ENCODE data around the gene C1orf50.
A peak's percentile ranks its signal among the peaks of the same experiment; 100 is the strongest.
"Not testable (repeated sequence)": the region's sequence is repeated elsewhere in the genome, so short reads cannot be mapped to it uniquely, and the experiment has no call there.

The C1orf50 gene

DNA sequence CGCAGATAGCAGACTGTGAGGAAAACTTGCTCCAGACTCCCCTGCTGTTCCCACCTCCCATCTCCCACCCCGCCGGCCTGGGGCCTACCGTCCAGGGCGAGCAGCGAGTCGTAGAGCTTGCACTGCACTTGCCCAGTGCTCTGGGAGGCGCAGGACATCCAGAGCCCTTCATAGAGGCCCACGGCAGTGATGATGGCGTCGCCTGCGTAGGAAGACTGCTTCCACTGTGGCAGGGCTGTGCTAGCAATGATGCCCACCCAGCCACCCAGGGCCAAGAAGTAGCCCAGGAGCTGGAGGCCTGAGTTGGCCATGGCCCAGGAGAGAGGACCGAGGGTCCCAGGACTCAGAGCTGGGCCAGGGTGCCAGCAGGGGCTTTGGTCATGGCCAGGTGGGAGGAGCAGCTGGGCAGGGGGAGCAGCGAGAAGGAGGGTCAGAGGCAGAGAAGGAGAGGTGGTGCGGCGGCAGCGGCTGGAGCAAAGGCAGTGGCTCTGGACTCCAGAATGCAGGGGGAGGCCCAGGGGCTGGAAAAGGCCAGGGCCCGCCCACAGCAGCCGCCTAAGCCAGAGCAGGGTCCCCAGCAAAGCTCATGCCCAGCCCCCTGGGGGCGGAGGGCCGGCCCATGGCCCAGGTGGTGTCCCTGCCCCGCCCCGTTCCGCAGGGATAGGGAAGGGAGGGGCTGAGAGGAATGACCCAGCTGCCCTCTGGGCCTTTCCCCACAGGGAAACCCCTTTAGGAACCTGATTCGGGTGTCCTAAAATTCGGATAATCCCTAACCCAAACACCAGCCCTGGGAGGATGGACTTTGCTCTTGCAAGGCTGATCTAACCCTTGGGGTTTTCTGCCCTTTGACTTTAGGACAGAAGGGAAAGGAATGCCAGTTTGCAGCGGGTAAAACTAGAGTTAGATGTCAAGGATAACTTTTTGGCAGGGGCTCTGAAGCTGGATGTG is 27.0 kb upstream of the C1orf50 start, which contains the start of gene CLDN19:
Gene CLDN19 (minus strand): TSS at position 484 of the 948 bp plus-strand sequence. CDS start 173 bp downstream, at position 311.
- peak; percentile 96 for DNase-seq (ENCODE audit: low spot score)

DNA sequence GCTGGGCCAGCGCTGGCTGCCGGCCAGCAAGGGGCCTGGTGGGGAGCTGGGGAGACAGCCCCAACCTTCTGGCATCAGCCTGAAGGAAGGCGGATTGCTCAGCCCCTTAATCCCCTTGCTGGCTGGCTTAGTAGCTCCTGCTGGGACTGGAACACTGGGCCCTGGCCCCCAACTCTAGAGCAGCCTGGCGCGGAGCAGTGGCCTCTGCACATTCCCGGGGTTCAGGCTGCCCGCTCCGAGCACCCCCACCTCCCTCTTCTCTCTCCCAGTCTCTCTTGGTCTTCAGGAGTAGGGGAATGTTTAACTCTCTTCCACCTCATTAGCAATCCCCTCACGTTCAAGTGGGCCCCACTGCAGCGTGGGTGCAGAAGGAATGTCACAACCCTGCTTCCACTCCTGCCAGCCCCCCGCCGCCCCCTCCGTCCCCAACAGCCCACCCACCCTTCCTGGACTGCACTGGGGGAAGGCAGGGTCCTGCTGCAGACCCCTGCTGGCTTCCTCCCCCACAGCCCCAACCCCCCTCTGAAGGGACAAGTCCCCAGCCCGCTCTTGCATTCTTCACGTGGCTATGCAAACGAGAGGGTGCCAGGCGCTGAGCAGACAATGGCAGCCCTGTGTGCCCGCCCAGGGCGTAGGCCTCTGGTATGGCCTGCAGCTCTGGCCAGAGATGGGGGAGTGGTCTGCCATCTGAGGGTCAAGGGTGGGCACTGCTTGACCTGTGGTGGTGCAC is 26.0 kb upstream of the C1orf50 start:
- DNase-seq (ENCODE audit: low spot score), result peak; percentile 46

DNA sequence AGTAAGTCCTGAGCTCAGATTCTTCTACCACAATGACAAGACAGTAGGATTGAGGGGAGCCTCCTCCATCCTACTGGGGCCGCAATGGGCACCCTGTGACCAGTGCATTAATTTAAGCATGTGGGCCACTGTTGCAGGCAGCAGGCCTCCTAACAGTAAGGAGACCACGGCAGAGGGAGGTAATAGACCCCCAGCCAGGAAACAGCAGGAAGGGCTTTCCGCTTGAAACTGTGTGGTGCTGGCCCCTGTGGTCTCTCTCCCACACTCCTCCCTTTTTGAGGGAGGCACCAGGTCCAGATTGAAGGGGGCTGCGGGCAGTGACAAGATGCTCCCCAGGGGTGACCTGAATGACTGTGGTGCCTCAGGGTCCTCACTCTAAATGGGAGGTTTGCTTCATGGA is 25.3 kb upstream of the C1orf50 start:
- DNase-seq (ENCODE audit: low spot score), result no peak

DNA sequence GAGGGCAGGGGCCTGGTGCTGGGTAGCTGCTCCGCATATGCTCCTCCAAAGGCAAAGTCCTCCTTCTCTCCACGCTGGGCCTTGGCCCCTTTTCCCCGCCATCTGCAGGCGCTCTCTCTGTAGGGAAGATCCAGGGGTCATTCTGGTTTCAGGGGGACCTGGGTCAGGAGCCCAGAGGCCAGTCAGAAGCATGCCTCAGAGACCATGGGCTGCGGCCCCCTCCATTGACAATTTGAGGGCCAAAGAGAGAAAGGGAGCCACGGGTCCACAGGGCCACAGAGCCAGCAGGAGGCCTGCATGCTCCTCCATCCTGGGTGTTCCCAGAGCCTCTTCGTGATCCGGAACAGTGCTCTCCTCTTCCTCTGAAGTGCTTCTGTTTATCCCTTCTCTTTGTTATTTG is 24.9 kb upstream of the C1orf50 start:
- DNase-seq (ENCODE audit: low spot score), result no peak

DNA sequence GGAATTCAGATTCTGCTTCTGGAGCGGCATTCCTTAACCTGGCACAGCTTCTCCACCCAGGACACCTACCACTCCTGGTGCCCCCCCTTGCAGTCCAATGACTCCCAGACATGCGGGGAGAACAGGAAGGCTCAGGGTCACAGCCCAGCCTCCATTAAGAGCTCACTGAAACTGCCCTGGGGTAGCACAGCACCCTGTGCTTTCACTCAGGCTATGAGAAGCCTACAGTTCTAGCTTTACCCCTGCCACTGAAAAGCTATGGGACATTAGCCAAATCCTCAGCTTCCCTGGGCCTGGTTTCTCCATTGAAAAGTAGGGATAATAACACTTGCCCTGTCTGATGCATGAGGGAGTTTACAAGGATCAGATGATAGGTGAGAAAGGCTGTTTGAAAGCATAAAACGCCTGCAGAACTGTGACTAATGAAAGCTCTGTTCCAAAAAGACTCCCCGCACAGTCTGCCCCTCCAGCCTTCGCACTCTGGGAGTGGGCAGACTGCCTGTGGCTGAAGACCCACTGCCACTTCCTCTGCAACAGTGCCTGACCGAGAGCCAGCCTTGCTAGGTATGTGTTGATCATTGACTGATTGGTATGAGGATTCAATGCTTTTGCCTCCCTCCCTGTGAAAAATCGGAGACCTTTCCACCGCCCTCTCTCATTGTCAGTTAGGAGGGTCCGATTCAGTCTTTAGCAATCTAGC is 24.3 kb upstream of the C1orf50 start:
- no peak for DNase-seq (ENCODE audit: low spot score)

DNA sequence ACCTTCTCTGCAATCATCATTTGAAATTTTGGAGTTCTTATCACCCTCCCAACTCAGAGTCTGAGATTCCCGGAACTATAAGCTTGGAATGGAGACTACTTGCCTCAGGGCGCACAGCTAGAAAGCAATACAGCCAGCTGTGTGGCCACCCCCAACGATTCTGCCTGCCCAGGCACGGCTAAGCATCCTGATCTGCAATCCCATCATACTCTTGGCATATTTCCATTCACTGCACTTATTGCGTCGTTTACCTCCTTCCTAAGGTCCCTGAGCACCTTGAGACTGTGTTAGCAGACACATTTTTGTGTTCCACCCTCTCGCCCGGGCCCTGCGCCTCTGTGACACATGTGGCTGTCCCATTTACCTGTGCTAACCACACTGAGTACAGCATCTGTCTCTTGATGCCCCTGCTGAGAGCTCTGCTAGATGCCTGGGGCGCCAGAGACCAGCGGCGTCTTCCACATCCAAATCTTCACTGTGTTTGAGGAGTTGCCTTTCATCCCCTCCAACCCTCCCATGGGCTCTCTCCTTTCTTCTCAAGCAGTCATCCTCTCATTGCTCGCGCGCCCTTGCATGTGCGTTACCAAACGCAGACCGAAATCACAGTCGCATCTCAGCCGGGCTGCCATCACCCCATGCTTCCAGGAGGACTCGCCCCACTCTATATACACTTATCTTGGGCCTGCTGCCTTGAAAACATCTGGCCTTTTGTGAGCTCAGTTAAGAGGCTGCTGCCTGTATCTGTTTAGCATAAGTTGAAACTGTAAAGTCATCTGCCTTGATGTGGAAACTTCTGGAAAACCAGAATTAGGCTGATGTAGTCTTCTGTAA is 23.5 kb upstream of the C1orf50 start:
- no peak for DNase-seq (ENCODE audit: low spot score)

DNA sequence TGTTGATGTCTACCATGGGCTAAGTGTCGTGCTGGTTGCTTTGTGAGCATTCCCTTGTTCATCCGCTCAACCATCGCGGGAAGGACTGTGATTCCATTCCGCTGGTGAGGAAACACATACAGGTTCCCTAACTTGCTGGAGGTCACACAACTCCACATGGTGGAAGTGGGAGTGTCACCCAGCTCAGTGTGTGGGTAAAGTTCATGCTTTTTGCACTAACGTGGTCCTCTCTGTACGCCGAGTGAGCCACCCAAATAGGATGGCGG is 23.0 kb upstream of the C1orf50 start:
- no peak for DNase-seq (ENCODE audit: low spot score)

DNA sequence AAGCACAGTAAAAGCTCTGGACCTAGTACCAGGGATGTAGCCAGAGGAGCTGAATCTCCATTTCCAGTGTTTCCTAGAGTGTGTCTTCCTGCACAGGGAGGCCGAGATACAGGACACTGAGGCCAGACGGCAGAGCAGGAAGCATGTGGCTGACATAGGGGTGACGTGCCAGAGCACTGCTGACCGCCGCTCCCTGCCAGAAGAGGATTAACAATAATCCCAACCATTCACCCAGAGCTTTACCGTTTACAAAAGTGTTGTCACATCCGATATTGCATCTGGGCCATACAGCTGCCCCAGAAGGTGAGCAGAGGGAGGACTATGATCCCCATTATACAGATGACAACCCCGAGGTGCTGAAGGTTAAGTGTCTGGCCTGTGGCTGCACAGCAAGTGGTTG is 21.2 kb upstream of the C1orf50 start:
- no peak for DNase-seq (ENCODE audit: low spot score)

DNA sequence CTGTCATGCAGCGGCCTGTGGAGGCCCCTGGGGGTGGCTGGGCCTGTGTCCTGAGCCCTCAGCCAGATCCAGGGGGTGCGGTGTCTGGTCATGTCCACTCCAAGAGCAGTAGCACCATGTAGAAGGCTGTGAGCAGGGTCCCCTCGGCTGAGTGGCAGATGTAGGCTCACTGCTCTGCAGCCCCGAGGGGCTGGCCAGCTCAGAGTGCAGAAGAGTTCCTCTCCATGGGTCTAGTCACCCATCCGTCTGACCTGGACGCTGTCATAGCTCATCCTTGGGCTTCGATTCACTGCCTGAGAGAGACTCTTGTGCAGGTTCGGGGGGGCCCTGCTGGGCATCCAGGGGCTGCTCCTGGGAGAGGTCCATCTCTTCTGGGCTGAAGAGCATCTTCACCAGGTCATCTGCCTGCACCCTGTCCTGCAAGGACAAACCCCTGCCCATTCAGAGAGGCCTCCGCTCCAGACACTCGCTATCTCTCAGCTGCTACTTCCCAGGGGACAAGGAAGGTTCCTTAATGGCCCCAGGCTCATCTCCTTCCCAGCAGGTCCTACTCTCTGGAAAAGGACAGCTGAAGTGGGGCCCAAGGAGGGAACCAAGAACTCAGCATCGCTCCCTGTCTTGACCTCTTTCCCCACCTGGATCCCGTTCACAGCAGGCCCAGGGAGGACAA is 20.5 kb upstream of the C1orf50 start:
- DNase-seq (ENCODE audit: low spot score), result no peak

DNA sequence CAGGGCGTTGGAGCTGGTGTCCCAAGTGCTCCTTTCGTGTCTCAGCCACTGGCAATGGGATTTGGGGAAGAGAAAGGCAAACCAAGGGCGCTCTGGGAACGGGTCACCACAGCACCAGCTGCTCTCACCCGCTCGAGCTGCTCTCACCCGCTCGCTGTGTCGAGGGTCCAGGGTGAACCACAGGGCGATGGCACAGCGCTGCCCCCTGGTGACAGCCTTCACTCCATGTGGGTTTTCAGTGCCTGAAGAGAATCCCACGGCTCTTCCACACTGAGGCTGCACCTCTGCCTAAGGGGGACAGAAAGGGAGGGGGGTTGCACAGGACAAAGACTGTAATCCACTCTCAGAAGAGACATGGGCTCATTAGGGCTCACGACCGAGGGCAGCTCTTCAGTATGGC is 19.9 kb upstream of the C1orf50 start:
- DNase-seq (ENCODE audit: low spot score), result peak; percentile 73

DNA sequence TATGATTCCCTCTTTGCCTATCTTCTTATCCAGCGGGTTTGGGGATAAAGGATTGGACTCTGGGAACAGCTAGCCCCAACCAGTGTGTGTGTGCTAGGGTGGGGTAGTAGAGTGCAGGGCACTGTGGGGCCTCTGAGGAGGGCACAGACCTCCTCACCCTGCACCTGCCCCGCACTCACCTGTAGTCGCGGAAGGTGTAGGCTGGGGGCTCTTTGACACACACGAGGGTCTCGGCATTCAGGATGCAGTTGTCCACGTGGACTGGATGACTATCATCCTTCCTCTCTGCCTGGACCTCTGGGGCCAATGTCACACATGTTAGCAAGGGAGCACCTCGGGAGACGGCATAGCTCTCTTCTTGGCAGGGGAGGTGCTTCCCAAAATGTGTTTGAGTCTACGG is 19.0 kb upstream of the C1orf50 start:
- no peak for DNase-seq (ENCODE audit: low spot score)

DNA sequence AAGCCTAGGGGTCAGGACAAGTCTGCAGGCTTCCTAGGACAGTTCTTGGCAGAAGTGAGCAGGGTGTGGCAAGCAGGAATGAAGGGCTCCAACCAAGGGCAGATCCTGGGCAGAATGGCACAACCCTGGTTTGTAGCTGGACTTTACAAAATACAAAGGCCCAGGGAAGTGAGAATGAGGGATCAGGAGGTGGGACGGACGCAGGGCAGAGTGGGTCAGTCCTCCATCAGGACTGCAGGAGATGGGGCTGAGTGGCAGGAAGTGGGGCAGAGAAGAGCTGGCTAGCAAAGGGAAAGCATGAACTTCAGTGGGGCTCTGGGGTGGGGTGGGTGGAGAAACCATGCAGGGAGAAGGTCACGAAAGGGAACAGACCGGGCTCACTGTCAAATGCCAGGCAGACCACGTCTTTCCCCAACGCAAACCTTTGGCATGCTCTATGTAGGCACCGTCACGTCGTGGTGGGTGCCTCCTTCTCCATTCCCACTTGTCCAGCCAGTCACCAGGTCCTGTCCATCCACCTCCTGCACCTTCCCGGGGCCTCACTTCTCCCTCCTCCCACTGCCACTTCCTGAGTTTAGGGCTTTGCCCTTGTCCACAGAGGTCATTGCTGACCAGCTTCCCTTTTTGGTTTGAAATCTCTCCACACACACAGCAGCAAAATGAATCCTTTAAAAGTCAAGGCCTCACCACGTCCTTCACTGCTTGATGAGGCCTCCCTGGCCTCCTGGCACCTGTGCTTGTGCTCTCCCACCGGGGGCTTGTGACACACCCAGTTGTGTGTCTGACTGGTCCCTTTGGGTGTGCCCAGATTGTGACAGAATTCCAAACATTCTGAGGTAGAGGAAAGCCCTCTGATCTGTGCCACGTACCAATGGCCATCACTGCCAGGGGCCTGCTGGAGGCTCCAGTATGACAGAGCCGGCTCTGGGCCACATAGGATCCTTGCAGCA is 18.3 kb upstream of the C1orf50 start:
- DNase-seq (ENCODE audit: low spot score), result no peak

DNA sequence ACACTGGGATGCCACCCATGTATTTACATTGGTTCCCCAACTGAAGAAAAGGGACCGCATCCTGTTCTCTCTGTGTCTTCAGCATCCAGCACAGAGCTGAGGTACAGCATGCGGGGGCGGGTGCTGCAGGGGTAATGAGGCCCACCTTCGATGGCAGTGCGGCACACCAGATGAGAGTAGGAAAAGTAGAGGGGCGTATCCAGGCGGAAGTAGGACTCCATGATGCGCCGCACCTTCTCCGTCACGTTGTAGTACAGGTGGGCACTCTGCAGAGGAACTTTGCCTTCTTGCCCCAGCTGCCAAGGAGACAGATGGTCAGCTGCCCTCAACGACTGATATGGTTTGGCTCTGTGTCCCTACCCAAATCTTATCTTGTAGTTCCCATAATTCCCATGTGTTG is 17.0 kb upstream of the C1orf50 start:
- DNase-seq (ENCODE audit: low spot score), result no peak

DNA sequence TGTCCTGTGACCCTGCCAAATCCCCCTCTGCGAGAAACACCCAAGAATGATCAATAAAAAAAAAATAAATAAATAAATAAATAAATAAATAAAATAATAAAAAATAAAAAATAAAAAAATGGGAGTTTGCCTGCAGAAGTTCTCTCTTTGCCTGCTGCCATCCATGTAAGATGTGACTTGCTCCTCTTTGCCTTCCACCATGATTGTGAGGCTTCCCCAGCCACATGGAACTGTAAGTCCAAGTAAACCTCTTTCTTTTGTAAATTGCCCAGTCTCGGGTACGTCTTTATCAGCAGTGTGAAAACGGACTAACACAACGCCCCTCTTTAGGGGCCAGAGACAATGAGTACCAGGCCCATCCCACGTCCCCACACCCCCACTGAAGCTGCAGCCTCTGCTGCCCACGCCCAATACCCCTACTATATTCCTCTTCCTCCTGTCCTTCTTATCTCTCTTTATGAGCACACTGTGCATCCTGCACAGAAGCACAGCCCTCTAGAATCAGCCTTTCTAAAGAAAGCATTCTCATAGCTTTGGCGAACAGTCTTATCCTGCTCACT is 15.5 kb upstream of the C1orf50 start:
- not testable (repeated sequence) for DNase-seq (ENCODE audit: low spot score)

DNA sequence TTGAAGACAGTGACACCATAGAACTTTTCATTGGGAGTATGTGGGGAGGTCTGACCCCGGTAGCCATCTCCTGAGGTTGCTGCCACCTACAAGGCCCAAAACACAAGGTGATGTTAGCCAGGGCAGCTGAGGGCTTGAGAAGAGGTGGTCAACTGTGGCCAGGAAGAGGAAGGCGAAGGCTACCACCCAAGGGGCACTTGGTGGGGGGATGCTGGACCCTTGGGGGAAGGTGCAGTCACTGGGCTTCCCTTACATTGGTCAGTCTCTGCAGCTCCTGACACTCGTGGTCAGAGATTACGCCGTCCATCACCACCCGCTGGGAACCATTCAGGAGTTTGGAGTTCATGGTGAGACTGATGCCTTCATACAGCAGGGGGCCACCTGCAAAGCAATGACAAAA is 14.8 kb upstream of the C1orf50 start:
- no peak for DNase-seq (ENCODE audit: low spot score)

DNA sequence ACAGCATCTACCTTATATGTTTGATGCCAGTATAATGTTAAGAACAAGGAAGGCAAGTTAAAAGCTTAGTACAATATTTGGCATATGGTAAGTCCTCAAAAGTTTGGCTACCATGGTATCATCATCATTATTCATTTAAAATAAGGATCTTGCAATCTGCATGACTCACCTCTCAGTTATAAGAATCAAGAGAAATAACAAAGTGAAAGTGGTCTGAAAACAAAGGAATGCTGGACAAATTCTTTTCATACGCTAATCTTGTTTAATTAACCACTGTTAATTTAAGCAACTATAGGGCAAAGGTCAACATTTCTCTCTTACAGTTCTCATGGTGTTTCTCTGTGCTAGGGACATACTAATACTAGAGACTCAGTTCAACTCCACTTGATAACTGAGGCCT is 14.0 kb upstream of the C1orf50 start:
- DNase-seq (ENCODE audit: low spot score), result no peak

DNA sequence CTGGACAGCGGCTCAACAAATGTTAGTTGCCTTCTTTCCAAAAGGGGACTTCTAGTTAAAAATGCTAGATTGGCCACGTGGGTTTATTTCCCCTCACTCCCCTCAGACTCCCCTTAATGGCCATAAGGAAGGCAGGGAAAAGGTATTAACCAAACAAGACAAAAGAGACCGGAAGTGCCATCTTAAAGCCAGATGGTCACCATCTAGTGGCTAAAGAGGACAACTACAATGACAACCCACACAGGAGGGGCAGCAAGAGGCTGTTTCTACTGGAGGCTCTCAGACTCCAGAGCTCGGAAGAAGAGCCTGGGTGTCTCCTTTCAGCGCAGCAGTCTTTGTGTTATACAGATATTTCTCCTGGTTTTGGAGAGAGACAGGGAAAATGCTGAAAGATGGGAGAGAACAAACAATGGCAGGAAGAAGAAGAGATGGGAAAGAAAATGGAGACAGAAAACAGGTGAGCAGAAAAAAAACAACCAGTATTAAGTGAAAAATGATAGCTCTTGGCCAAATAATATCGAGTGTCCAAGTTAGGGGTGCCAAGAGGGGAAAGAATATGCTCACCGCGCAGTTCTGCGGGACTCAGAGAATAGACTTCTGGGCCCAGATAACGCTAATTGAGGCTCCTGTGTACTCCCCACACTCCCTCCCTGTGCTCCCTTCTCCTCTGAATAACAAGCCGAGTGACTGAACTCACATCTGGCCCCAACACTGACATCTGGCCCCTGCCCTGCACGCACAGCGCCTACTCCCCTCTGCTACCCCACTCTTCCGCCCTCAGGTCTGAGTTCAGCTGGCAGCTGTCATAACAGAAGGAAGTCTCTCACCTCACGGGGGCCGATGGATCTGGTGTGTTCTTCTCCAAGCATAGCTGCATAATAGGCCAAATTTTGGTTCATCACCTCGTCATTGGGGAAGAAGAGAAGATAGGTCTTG is 9.8 kb upstream of the C1orf50 start:
- peak; percentile 77 for DNase-seq (ENCODE audit: low spot score)

DNA sequence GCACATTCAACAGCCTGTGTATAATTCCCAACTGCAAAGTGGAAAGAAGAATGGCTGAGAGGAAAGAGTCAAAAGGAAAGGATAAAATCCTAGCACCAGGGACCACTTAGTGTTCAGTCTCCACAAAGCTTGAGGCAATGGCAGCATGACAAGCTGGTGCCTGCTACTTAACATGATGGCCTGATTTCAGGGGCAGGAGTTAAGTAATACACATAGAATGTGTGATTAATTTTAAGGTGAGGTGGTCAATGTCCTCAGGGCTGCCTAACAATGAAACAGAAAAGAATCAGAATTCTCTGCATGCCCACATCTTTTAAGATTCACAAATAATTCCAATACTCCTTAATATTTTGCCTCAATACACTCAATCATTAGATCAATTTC is 9.2 kb upstream of the C1orf50 start:
- no peak for DNase-seq (ENCODE audit: low spot score)

DNA sequence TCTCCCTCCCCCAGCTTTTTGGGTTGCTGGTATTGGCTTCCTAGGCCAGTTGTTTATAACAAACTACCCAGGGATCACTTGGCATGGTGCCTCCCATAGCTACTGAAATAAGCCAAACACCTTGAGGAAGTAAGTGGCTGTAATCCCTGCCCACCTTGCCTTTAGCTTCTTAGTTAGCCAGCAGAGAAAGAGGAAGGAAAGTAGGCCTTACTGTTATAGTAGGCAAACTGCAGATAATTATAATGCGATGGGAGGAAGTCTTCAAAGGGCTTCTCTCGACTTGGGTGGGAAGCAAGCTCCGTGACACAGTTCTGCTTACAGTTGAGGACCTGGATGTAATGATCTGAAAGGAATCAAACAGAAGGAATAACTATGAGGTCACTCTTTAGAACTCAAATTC is 8.4 kb upstream of the C1orf50 start:
- DNase-seq (ENCODE audit: low spot score), result no peak
